Measurements from ENCODE around the gene TGFA.

GRCh38 chr2:70499253-70499652 is 54.4 kb downstream of the TGFA start:
- TF ChIP-seq CTCF (IDR thresholded peaks at IDR 0.05; ENCODE audit: low read depth, low read length) (no peak), EZH2phosphoT487 (IDR thresholded peaks at IDR 0.05; ENCODE audit: low read depth) (no peak)

All from OCI-LY3 (cell line).